Lung (tissue), 12 donors: ENCODE results near the gene RPL27A. TPM values are rescaled to one million over a fixed set of nuclear protein-coding genes. Genes with fewer than 3 reads are reported as not detected.

Experiments
- ATAC-seq: fragments of 200-7000 bp; cut with Tn5 transposase; one replicate; pipeline ENCODE4 v1.9.1; 2020; ENCODE audit warnings: moderate number of reproducible peaks; ENCODE audit not compliant: insufficient read depth, low FRiP score
- DNase-seq, 3 donors: peaks; one replicate each; pipeline ENCODE4 v3.0.0-alpha.2; 2013 to 2017
- H3K27ac ChIP-seq, 2 donors: one replicate each; pipeline ENCODE4 v1.5.1; 2013; ENCODE audit warnings: mild to moderate bottlenecking in 2 of 2, moderate library complexity in 2 of 2, control low read depth in 1 of 2, inconsistent platforms in 1 of 2, low read depth in 1 of 2, low read length in 1 of 2
- H3K27me3 ChIP-seq, 3 donors: one replicate each; pipeline ENCODE4 v1.5.1; 2013; ENCODE audit warnings: low read length in 2 of 3; ENCODE audit not compliant: control insufficient read depth in 3 of 3, insufficient read depth in 3 of 3
- H3K36me3 ChIP-seq, 4 donors: one replicate each; pipeline ENCODE4 v1.5.1; 2013; ENCODE audit warnings: low read length in 4 of 4, mild to moderate bottlenecking in 1 of 4, moderate library complexity in 1 of 4; ENCODE audit not compliant: control insufficient read depth in 4 of 4, insufficient read depth in 4 of 4
- H3K4me1 ChIP-seq, 5 donors: one replicate each; pipeline ENCODE4 v1.5.1; 2013; ENCODE audit warnings: low read length in 5 of 5, mild to moderate bottlenecking in 2 of 5, moderate library complexity in 1 of 5; ENCODE audit not compliant: control insufficient read depth in 5 of 5, insufficient read depth in 5 of 5
- H3K4me3 ChIP-seq: one replicate; pipeline ENCODE4 v1.5.1; 2013; ENCODE audit warnings: mild to moderate bottlenecking, control low read depth, moderate library complexity
- H3K9ac ChIP-seq, 2 donors: one replicate each; pipeline ENCODE4 v1.5.1; 2013; ENCODE audit warnings: low read length in 2 of 2, control low read depth in 1 of 2; ENCODE audit not compliant: insufficient read depth in 1 of 2
- H3K9me3 ChIP-seq, 4 donors: one replicate each; pipeline ENCODE4 v1.5.1; 2013; ENCODE audit warnings: low read length in 3 of 4, mild to moderate bottlenecking in 1 of 4, moderate library complexity in 1 of 4; ENCODE audit not compliant: control insufficient read depth in 4 of 4, insufficient read depth in 3 of 4
- CTCF ChIP-seq: IDR thresholded peaks from 2 replicates; pipeline ENCODE4 v1.5.1; 2012; ENCODE audit warnings: mild to moderate bottlenecking; ENCODE audit errors: control extremely low read depth, extremely low read depth
- WGBS, 2 donors: extraction: QIAGEN DNeasy Blood & Tissue Kit; methylation state at CpG; one replicate each; pipeline ENCODE4 v1.1.7; 2013; 5-methylcytosine and 5-hydroxymethylcytosine counted together
- polyA plus RNA-seq, 2 donors: library from polyadenylated mRNA; stranded (reverse); fragments of 200-250 nt; gene quantifications; one replicate each; pipeline ENCODE4 v1.2.1, GENCODE V29; 2013
- total RNA-seq, 2 donors: library from RNA; depleted of rRNA in 1 of 2; stranded (reverse); fragments of >200 nt in 1 of 2; gene quantifications; one replicate each; pipeline ENCODE4 v1.2.1, GENCODE V29; 2014 to 2021
- donor health status: control.
- donor health status: control.
- donor health status: Bipolar disorder and iron deficiency.
- donor health status: healthy.
- donor health status: DM: yes; HTN: yes; CAD: no.

Gene RPL27A
- total and polyA plus RNA-seq, 4 donors, result 673 to 4,912 (median 1,413) TPM

DNA sequence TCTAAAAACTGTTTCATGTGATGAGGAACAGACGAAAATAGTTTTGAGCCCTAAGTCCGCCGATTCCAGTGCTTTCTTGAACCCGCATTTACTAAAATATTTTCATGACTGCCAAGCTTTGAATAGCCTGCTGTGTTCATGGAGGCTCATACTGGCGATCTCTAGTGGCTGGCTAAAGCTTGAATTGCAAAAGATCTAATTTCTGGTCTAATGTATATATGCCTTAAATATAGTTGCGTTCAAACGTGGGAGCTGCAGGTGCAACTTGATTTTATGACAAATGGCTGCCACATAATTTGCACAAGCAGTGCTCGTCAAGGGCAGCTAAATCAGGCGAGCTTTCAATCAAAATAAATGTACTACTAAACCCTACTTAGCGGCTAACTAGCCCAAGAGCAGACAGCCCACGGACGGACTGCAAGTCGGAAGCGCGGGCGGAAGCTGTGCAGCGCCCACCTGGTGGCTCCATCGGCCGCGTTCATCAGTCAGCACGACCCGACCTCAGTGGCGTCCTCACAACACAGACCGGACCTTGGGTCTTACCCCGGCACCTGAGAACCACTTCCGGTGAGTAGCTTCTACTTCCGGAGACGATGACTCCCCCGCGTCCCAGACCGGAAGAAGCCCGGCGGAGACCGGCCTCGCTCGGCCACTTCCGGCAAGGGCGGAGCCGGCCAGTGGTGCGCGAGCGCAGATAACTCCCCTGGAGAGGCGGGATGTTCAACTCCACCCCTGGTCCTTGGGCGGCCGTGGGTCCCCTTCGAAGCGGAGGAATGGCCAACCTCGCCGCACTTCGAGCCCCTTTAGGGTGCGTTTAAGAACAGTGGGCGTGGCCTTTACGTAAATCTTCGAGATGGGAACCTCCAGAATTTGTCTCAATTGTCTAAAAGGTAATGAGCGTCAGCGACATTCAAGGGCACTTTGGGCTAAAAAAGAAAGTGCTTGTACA lies 6.1 kb downstream of the RPL27A start:
- no peak for TF ChIP-seq CTCF
- Histone ChIP-seq H3K27ac (peak overlapping the region; percentile 86 to 98), H3K4me3 (peak overlapping the region; percentile 66), H3K4me1 (peaks cover 6 to 26% (median 8%) of the 10 kb centered on the region in 5 donors), H3K9me3 (no peaks in the 10 kb centered on the region), H3K27me3 (no peaks in the 10 kb centered on the region), H3K9ac (peak overlapping the region in 1 of 2 donors; percentile 81), H3K36me3 (peaks cover 20 to 40% (median 31%) of the 10 kb centered on the region in 4 donors)
- peak; percentile 97 to 98 (median 97) for DNase-seq
- 2 to 3% methylated on average over 55 to 56 of the region's 56 CpGs for WGBS, 2 donors
- peak; percentile 98 for ATAC-seq

DNA sequence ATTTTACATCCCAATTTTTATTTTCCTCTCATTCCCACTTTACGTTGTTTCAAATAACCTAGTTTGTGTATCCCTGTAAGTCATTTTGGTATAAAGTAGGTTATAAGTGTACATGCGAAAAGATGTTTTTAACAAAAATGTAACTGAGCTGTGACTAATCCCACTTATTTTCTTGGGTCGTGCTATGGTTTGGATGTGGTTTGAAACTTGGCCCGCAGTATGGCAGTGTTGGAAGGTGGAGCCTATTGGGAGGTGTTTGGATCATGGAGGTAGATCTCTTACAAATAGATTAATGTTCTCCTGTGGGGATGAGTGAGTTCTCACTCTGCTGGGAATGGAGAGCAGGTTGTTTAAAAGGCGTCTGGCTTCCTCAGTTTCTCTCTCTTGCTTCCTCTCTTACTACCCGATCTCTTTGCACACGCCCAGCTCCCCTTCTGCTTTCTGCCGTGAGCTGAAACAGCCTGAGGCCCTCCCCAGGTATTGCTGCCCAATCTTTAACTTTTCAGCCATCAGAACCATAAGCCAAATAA lies 7.2 kb downstream of the RPL27A start:
- Histone ChIP-seq H3K36me3 (peaks cover 20 to 37% (median 32%) of the 10 kb centered on the region in 4 donors), H3K27ac (no peak overlapping the region), H3K9ac (no peak overlapping the region), H3K9me3 (no peaks in the 10 kb centered on the region), H3K27me3 (no peaks in the 10 kb centered on the region), H3K4me3 (no peak overlapping the region), H3K4me1 (peaks cover 0 to 18% (median 6%) of the 10 kb centered on the region in 5 donors)
- ATAC-seq, result no peak
- 81 to 86% methylated on average over 8 of the region's 8 CpGs for WGBS, 2 donors
- no peak for TF ChIP-seq CTCF
- DNase-seq, result no peak

DNA sequence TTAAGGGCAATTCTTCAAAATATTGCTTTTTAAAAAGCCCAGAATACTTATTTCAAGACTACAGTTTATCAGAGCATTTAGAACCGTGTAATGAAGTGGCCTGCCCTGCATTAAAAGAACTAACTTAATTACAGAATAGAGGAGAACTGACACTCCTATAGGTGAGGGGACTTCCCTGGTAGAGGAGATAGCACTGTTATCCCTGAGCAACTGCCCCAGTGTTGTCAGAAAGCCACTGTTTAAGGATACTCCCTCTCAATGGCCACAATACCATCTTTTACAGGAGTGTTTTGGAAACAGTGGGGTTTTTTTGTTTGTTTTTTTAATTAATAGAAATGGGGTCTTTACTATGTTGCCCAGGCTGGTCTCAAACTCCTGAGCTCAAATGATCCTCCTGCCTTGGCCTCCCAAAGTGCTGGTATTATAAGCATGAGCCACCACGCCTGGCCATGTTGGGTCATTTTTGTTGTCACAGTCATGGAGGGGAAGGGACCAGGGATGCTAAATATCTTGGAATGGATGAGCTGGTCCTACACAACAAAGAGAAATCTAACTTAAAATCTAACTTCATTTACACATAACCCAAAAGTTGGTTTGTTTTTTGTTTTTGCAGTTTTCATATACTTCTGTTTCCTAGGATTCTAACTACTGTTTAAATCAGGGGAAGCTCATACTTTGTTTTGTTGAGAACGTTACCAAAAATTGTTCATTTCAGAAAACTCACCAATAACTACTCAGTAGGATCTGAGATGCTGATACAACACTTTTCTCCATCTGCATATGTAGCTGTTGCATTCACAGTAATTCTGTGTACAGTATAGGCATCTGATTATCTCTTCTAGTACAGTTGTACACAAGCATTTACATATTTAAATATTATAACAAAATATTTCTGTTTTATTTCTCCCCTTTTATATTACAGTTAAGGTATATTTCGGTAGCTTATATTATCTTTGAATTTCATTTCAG lies 8.1 kb downstream of the RPL27A start:
- Histone ChIP-seq H3K4me3 (no peak overlapping the region), H3K27ac (no peak overlapping the region), H3K36me3 (peaks cover 17 to 28% (median 27%) of the 10 kb centered on the region in 4 donors), H3K4me1 (peaks cover 0 to 18% (median 5%) of the 10 kb centered on the region in 5 donors), H3K9ac (no peak overlapping the region), H3K9me3 (no peaks in the 10 kb centered on the region), H3K27me3 (no peaks in the 10 kb centered on the region)
- DNase-seq (no peak), ATAC-seq (no peak)
- no peak for TF ChIP-seq CTCF
- WGBS, 2 donors, result 90 to 92% methylated on average over 4 of the region's 4 CpGs
